ENCODE results near the gene MMP23B. TPM values are rescaled to one million over a fixed set of nuclear protein-coding genes. Genes with fewer than 3 reads are reported as not detected.

The MMP23B gene
- total RNA-seq, 1 donor from 2014 or later: 93.8 TPM

DNA sequence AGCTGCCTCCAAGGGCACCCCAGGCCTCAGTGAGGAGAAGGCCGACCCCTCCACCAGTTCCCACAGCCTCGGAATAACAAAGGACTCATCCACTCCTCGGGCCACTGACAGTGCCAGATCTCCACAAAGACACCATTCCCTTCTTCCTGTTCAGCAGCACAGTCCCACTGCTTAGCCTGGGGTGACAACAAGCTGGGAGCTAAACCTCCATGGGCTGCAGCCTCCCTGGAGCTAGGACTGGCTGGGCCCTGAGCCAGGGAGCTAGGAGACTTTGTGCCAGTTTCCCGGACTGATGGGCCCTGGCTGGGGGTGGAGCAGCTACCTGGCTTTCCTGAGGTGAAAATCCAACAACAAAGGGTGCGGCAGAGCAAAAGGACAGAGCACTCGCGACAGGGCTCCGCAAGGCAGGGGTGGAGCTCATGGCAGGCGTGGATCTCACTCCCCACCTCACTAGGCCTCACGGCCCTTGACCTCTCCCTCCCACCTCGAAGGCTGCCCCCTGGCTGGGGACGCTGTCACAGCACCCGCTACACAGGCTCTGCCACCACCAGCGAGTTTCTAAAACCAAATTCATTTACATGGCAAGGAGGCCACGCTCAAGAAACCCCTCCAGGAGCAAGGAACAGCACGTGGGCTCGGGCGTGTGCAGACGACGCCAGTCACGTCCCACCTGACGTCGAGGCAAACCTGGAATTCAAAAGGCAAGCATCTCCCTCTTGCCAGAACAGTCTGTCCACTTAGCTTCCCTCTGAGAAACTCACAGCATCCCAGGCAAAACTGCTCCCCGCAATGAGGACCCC lies 46.8 kb downstream of the MMP23B start:
- no peak overlapping the region for H3K4me3 ChIP-seq
- H3K9me3 ChIP-seq (replicated peaks): no peaks in the 10 kb centered on the region
- H3K4me1 ChIP-seq: peaks cover 32% of the 10 kb centered on the region
- TF ChIP-seq, protein P1, sequence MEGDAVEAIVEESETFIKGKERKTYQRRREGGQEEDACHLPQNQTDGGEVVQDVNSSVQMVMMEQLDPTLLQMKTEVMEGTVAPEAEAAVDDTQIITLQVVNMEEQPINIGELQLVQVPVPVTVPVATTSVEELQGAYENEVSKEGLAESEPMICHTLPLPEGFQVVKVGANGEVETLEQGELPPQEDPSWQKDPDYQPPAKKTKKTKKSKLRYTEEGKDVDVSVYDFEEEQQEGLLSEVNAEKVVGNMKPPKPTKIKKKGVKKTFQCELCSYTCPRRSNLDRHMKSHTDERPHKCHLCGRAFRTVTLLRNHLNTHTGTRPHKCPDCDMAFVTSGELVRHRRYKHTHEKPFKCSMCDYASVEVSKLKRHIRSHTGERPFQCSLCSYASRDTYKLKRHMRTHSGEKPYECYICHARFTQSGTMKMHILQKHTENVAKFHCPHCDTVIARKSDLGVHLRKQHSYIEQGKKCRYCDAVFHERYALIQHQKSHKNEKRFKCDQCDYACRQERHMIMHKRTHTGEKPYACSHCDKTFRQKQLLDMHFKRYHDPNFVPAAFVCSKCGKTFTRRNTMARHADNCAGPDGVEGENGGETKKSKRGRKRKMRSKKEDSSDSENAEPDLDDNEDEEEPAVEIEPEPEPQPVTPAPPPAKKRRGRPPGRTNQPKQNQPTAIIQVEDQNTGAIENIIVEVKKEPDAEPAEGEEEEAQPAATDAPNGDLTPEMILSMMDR (IDR thresholded peaks at IDR 0.05; ENCODE audit: borderline replicate concordance): no peak
- no peaks in the 10 kb centered on the region for H3K27me3 ChIP-seq (ENCODE audit: low read depth)
- H3K27ac ChIP-seq (replicated peaks): peak overlapping the region; percentile 16
- DNase-seq: no peak
- intact Hi-C loops (cut with micrococcal nuclease): no loop called here
- peaks cover 5% of the 10 kb centered on the region for H3K36me3 ChIP-seq

DNA sequence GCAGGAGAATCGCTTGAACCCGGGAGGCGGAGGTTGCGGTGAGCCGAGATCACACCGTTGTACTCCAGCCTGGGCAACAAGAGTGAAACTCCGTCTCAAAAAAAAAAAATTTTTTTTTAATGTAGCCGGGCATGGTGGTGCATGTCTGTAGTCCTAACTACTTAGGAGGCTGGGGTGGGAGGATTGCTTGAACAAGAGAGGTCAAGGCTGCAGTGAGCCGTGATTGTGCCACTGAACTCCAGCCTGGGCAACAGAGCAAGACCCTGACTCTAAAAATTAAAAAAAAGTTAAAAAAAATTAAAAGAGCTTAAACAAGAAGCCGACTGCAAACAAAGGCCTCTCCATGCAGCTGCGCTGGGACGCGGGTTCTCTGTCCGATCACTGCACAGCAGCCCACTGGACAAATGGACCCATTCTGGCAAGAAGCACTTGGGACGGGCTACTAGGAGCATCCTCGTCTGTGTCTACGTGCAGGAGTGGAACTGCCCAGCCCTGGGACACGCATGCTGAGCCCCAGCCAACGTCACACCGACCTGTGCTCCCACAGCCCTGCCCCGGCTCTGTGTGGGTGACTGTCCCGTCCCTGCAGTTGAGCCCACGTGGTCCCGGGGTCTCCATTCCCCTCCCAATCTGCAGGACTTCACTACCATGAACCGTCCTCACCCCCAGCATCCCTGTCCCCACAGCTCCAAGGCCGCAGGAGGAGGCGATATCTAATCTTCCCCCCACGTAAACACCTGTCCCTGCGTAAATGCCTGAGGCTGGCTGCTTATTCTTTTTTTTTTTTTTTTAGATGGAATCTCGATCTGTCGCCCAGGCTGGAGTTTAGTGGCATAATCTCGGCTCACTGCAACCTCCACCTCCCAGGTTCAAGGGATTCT lies 48.3 kb downstream of the MMP23B start:
- intact Hi-C loops (cut with micrococcal nuclease): no loop called here
- TF ChIP-seq, protein P1 (IDR thresholded peaks at IDR 0.05; ENCODE audit: borderline replicate concordance): no peak
- Histone ChIP-seq H3K9me3 (replicated peaks) (no peaks in the 10 kb centered on the region), H3K4me3 (no peak overlapping the region), H3K27ac (replicated peaks) (no peak overlapping the region), H3K36me3 (peaks cover 3% of the 10 kb centered on the region), H3K27me3 (ENCODE audit: low read depth) (no peaks in the 10 kb centered on the region), H3K4me1 (peaks cover 32% of the 10 kb centered on the region)
- peak; percentile 6 for DNase-seq

DNA sequence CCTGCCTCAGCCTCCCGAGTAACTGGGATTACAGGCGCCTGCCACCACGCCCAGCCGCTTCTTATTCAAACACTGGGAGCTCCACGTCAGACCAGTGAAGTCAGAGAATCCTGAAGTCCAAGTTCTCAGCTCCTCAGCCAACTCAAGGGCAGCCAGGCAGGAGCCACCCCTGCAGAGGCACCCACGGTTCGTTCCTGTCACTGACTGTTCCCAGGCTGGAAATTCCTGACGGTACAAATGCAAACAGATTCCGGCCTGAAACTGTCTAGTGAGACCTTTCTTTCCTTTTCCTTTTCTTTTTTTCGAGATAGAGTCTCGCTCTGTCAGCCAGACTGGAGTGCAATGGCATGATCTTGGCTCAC lies 48.9 kb downstream of the MMP23B start:
- Histone ChIP-seq H3K4me1 (peaks cover 36% of the 10 kb centered on the region), H3K36me3 (peaks cover 3% of the 10 kb centered on the region), H3K27ac (replicated peaks) (no peak overlapping the region), H3K27me3 (ENCODE audit: low read depth) (no peaks in the 10 kb centered on the region), H3K4me3 (no peak overlapping the region), H3K9me3 (replicated peaks) (no peaks in the 10 kb centered on the region)
- peak; percentile 12 for DNase-seq
- TF ChIP-seq, protein P1 (IDR thresholded peaks at IDR 0.05; ENCODE audit: borderline replicate concordance): no peak
- intact Hi-C loops (cut with micrococcal nuclease): no loop called here

DNA sequence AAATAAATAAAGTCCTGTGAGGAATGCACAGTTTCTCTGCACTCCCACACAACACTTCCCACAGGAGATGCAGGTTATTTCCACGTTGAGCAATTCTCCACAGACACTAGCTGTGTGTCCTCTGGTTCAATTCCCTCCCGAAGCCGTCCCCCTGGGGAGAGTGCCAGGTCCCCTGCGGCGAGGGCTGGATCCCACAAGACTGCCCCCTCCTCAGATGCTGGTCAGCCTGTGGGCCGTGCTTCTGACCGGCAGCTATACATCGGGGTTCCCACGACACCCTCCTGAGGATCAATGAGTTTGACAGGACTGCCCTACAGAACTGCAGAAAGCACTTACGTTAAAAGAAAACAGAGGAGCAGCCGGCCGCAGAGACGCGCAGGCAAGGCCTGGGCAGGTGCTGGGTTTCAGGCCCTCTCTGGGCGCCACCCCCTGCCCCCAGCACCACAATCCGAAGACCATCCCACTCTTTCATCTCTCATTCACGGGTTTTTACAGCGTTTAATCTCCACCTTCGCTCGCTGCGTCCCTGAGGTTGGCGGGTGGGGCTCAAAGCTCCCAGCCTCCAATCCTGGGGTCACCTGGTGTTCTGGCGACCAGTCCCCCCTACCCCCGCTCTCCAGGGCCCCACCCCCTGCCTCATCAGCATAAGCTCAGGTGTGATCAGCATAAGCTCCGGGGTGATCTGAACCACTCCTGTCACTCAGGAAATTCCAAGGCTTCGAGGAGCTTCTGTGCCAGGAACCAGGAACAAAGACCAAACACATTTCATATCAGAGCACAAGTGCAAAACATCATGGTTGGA lies 51.3 kb downstream of the MMP23B start:
- Histone ChIP-seq H3K4me3 (no peak overlapping the region), H3K4me1 (peaks cover 30% of the 10 kb centered on the region), H3K27ac (replicated peaks) (no peak overlapping the region), H3K27me3 (ENCODE audit: low read depth) (no peaks in the 10 kb centered on the region), H3K36me3 (peaks cover 3% of the 10 kb centered on the region), H3K9me3 (replicated peaks) (no peaks in the 10 kb centered on the region)
- DNase-seq: no peak
- intact Hi-C loops (cut with micrococcal nuclease): no loop called here
- TF ChIP-seq, protein P1 (IDR thresholded peaks at IDR 0.05; ENCODE audit: borderline replicate concordance): no peak

Other genes with a start within 250 kb of the MMP23B start
- gene CCNL2, start 232.8 kb upstream of the MMP23B start, total RNA-seq: 46.1 TPM
- gene MRPL20, start 224.9 kb upstream of the MMP23B start, total RNA-seq: 135 TPM
- 1.7 TPM for gene ANKRD65, start 210.9 kb upstream of the MMP23B start, total RNA-seq
- gene VWA1, start 196.5 kb upstream of the MMP23B start, total RNA-seq: 13.7 TPM
- 2.8 TPM for gene ATAD3C, start 182.5 kb upstream of the MMP23B start, total RNA-seq
- 8.3 TPM for gene ATAD3B, start 160.4 kb upstream of the MMP23B start, total RNA-seq
- gene ATAD3A, start 120.0 kb upstream of the MMP23B start, total RNA-seq: 19.4 TPM
- gene TMEM240, start 91.5 kb upstream of the MMP23B start, total RNA-seq: 7.2 TPM
- 104 TPM for gene SSU72, start 57.3 kb upstream of the MMP23B start, total RNA-seq
- gene FNDC10, start 32.0 kb upstream of the MMP23B start, total RNA-seq: 3.6 TPM
- 129 TPM for gene MIB2, start 16.7 kb upstream of the MMP23B start, total RNA-seq
- 24.3 TPM for gene CDK11B, start 26.8 kb downstream of the MMP23B start, total RNA-seq
- gene SLC35E2B, start 60.6 kb downstream of the MMP23B start, total RNA-seq: 20.2 TPM
- gene CDK11A, start 92.2 kb downstream of the MMP23B start, total RNA-seq: 21.7 TPM
- gene NADK, start 146.3 kb downstream of the MMP23B start, total RNA-seq: 25.3 TPM

Measured in left ventricle myocardium inferior (tissue), 1 donor.